GM18505 (cell line): ENCODE results near the gene GRM5.
"Not testable (repeated sequence)": the region's sequence is repeated elsewhere in the genome, so short reads cannot be mapped to it uniquely, and the experiment has no call there.

Experiments used
- ATAC-seq: cut with Tn5 transposase; IDR thresholded peaks from one replicate; pipeline ENCODE4 v1.9.1; 2021; ENCODE audit not compliant: unreplicated experiment
- POLR2A ChIP-seq: IDR thresholded peaks from 4 replicates; pipeline ENCODE4 v1.6.1; 2011; ENCODE audit warnings: borderline replicate concordance; ENCODE audit not compliant: insufficient read depth, insufficient read length; ENCODE audit errors: extremely low read depth

Gene GRM5

GRCh38 chr11:89016214-89016613, 49.6 kb downstream of the GRM5 start:
- TF ChIP-seq POLR2A = no peak
- no peak for ATAC-seq

- no peak for TF ChIP-seq POLR2A
- no peak for ATAC-seq
Observed at GRCh38 chr11:89015614-89016013, 50.2 kb downstream of the GRM5 start.

- not testable (repeated sequence) for ATAC-seq
Observed at GRCh38 chr11:89000852-89001251, 64.9 kb downstream of the GRM5 start.

GRCh38 chr11:88979641-88980040, 86.1 kb downstream of the GRM5 start:
- no peak for ATAC-seq
- no peak for TF ChIP-seq POLR2A

- not testable (repeated sequence) for ATAC-seq
Observed at GRCh38 chr11:88978992-88979391, 86.8 kb downstream of the GRM5 start.

GRCh38 chr11:88975441-88975840, 90.3 kb downstream of the GRM5 start:
- ATAC-seq = not testable (repeated sequence)

- no peak for TF ChIP-seq POLR2A
- no peak for ATAC-seq
Observed at GRCh38 chr11:88972210-88972609, 93.6 kb downstream of the GRM5 start.

GRCh38 chr11:88961621-88962020, 104.2 kb downstream of the GRM5 start:
- not testable (repeated sequence) for ATAC-seq

GRCh38 chr11:88959857-88960256, 105.9 kb downstream of the GRM5 start:
- not testable (repeated sequence) for ATAC-seq

- no peak for TF ChIP-seq POLR2A
- no peak for ATAC-seq
Observed at GRCh38 chr11:88950975-88951374, 114.8 kb downstream of the GRM5 start.

GRCh38 chr11:88948908-88949307, 116.9 kb downstream of the GRM5 start:
- not testable (repeated sequence) for ATAC-seq

- not testable (repeated sequence) for ATAC-seq
Observed at GRCh38 chr11:88947843-88948572, 117.8 kb downstream of the GRM5 start.

GRCh38 chr11:88929665-88930064, 136.1 kb downstream of the GRM5 start:
- ATAC-seq = not testable (repeated sequence)

GRCh38 chr11:88917065-88917464, 148.7 kb downstream of the GRM5 start:
- ATAC-seq = not testable (repeated sequence)

GRCh38 chr11:88909500-88909899, 156.3 kb downstream of the GRM5 start:
- TF ChIP-seq POLR2A = no peak
- no peak for ATAC-seq

- ATAC-seq = not testable (repeated sequence)
Observed at GRCh38 chr11:88901436-88901835, 164.3 kb downstream of the GRM5 start.

- ATAC-seq = not testable (repeated sequence)
Observed at GRCh38 chr11:88888855-88889254, 176.9 kb downstream of the GRM5 start.
